H1 (cell line): ENCODE measurements around the gene SMTNL2. TPM values are rescaled to one million over a fixed set of nuclear protein-coding genes. Genes with fewer than 3 reads are reported as not detected.
A peak's percentile ranks its signal among the peaks of the same experiment; 100 is the strongest.

ENCODE experiments used
- CHD7 ChIP-seq: fragments of 300-600 bp; sonication (generic); IDR thresholded peaks from 2 replicates; pipeline ENCODE4 v1.7.1; 2012; ENCODE audit warnings: low read length, moderate library complexity, mild to moderate bottlenecking, inconsistent platforms; ENCODE audit not compliant: insufficient replicate concordance
- CREB1 ChIP-seq: IDR thresholded peaks from 2 replicates; pipeline ENCODE4 v1.6.1; 2012; ENCODE audit warnings: inconsistent platforms
- NANOG ChIP-seq: IDR thresholded peaks from 2 replicates; pipeline ENCODE4 v1.6.1; 2011; ENCODE audit warnings: low read length, low read depth, mild to moderate bottlenecking, inconsistent platforms; ENCODE audit not compliant: insufficient read depth, poor library complexity, severe bottlenecking
- NRF1 ChIP-seq: IDR thresholded peaks from 2 replicates; pipeline ENCODE4 v1.6.1; 2011; ENCODE audit warnings: mild to moderate bottlenecking, low read depth, low read length, improper control_type of control experiment
- PHF8 ChIP-seq: fragments of 200-600 bp; sonication (generic); conservative IDR thresholded peaks from 2 replicates; pipeline ENCODE4 v1.7.1; 2012; ENCODE audit warnings: low read depth, mild to moderate bottlenecking, inconsistent platforms, low read length, moderate library complexity
- POLR2AphosphoS5 ChIP-seq: IDR thresholded peaks from 2 replicates; pipeline ENCODE4 v1.6.1; 2011; ENCODE audit warnings: low read depth, low read length
- POU5F1 ChIP-seq: IDR thresholded peaks from 2 replicates; pipeline ENCODE4 v1.6.1; 2011; ENCODE audit warnings: low read depth, mild to moderate bottlenecking, low read length, moderate library complexity
- RAD21 ChIP-seq, 2 experiments: IDR thresholded peaks in 1 of 2; conservative IDR thresholded peaks in 1 of 2; 2 replicates each; pipeline ENCODE4 v1.6.1; 2011; ENCODE audit warnings: low read depth in 2 of 2, low read length in 2 of 2, improper control_type of control experiment in 1 of 2, inconsistent platforms in 1 of 2, mild to moderate bottlenecking in 1 of 2, moderate library complexity in 1 of 2
- SIN3A ChIP-seq, 2 experiments: IDR thresholded peaks in 1 of 2; conservative IDR thresholded peaks in 1 of 2; 2 replicates each; pipeline ENCODE4 v1.6.1; 2011 to 2012; ENCODE audit warnings: low read length in 2 of 2, improper control_type of control experiment in 1 of 2, low read depth in 1 of 2, mild to moderate bottlenecking in 1 of 2
- SP4 ChIP-seq: IDR thresholded peaks from 2 replicates; pipeline ENCODE4 v1.6.1; 2012; ENCODE audit warnings: low read length, inconsistent platforms
- TAF7 ChIP-seq: optimal IDR thresholded peaks from 2 replicates; pipeline ENCODE3; 2011; ENCODE audit warnings: low read depth, mild to moderate bottlenecking, inconsistent platforms, low read length, moderate library complexity, borderline replicate concordance
- polyA plus RNA-seq, 7 experiments: library from polyadenylated mRNA; depleted of rRNA in 3 of 7; stranded (reverse) in 5 of 7; unstranded in 2 of 7; fragments of >200 nt in 5 of 7; fragments of 200-250 nt in 2 of 7; gene quantifications; 1 replicate in 5 of 7; 2 replicates in 1 of 7; 4 replicates in 1 of 7; pipeline versions ENCODE4 v1.2.1 to v1.2.3, GENCODE V29; 2011 to 2013; ENCODE audit warnings: missing spikeins in 2 of 7, mixed read lengths in 2 of 7
- total RNA-seq: library from RNA; stranded (reverse); fragmentation: NEBNext Ultra II Directional; extraction: Animal tissue kit (Norgen Biotek cat#: 25700); gene quantifications from 2 replicates; pipeline ENCODE4 v1.2.1, GENCODE V29; 2021

Gene SMTNL2
- total and polyA plus RNA-seq, 2 of the 8 experiments (the other 6 are each of a cell fraction or from before 2014, with no cell fraction given) = 3.6 to 4.5 TPM

GRCh38 chr17:4576729-4577322 lies 7.5 kb upstream of the SMTNL2 start (continued):
- TF ChIP-seq CHD7 (no peak), NANOG (no peak), POU5F1 (no peak), SIN3A (conservative IDR thresholded peaks at IDR 0.05 in 1 of 2, IDR thresholded peaks at IDR 0.05 in 1 of 2; ENCODE audit: low read depth in 1 of 2, low read length in 2 of 2) (no peak), RAD21 (IDR thresholded peaks at IDR 0.05 in 1 of 2, conservative IDR thresholded peaks at IDR 0.05 in 1 of 2; ENCODE audit: low read depth in 2 of 2, low read length in 2 of 2) (peak in 1 of 2 experiments; percentile 16; a peak in 1 of 4 replicates), CREB1 (no peak; the same call in 1 of the 2 replicates), NRF1 (no peak), PHF8 (no peak), POLR2AphosphoS5 (no peak), SP4 (no peak), TAF7 (no peak)
